GM18909 (cell line): Measurements from ENCODE around the gene C17orf58.
"Not testable (repeated sequence)": the region's sequence is repeated elsewhere in the genome, so short reads cannot be mapped to it uniquely, and the experiment has no call there.

Source experiments
- ATAC-seq: cut with Tn5 transposase; IDR thresholded peaks from one replicate; pipeline ENCODE4 v1.9.1; 2021; ENCODE audit warnings: mild to moderate bottlenecking; ENCODE audit not compliant: unreplicated experiment, poor library complexity

The C17orf58 gene

DNA sequence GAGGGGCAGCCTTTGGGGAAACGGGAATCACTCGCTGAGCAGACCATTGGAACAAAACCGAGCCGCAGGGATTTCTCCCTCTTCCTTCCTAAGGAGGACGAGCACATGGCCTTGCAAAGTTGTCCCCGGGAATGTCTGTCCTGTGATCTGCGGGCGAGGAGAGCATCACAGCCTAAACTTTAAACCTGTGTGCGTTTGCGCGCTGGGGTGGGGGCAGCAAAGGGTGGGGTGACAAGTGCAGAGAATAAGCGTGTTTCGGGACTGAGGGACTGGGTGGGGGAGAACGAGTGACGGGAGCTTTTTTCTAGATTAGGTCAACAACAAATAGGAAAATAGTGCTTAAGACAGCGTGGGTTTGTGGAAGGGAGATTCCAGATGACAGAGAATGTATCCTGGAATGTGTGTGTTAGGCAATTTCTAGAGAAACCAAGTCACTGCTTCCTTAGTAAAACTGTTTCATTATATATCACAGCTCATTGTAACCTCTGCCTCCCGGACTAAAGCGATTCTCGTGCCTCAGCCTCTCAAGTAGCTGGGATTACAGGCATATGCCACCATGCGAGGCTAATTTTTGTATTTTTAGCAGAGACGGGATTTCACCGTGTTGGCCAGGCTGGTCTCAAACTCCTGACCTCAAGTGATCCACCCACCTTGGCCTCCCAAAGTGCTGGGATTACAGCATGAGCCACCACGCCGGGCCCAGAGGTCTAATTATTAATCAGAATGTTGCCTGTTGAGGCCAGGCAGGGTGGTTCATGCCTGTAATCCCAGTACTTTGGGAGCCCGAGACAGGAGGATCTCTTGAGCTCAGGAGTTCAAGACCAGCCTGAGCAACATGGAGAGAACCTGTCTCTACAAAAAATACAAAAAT lies at the start of gene C17orf58:
Gene C17orf58, minus strand, starts transcription at position 169 of the 871 bp plus-strand sequence. CDS start 271 bp downstream, outside the sequence.
- not testable (repeated sequence) for ATAC-seq

DNA sequence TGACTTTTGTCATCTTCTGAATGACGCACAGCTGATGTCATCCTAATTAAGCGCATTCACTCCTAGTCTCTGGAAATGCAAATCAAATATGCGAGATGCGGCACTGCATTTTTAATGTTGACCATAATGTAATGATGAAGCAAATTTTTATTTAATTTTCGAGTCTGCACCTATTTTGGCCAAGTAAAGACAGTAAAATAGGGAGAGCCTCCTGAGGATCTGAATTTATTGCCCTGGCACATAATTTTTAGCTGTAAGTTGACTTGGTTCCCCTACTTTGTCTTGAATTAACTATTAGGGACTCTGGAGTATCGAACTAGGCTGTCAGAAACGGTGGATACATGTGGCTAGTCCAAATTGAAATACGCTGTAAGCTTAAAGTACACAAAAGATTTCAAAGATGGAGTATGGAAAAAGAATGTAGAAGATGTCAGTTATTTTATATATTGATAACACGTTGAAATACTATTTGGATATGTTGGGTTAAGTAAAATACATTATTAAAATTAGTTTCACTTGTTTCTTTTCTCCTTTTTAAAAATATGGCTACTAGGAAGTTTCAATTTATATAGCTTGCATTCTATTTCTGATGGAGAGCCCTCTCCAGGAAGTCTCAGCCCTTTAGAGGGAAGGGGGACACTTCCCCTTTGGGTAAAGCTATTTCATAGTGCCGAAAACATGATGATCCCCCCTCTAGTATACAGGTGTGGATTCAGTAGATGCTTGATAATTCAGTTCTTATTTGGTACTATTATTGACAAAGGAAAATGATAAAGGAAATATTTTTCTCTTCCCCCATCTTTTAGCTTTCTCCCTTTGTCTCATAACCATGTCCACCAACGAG lies 40.3 kb upstream of the C17orf58 start:
- no peak for ATAC-seq

DNA sequence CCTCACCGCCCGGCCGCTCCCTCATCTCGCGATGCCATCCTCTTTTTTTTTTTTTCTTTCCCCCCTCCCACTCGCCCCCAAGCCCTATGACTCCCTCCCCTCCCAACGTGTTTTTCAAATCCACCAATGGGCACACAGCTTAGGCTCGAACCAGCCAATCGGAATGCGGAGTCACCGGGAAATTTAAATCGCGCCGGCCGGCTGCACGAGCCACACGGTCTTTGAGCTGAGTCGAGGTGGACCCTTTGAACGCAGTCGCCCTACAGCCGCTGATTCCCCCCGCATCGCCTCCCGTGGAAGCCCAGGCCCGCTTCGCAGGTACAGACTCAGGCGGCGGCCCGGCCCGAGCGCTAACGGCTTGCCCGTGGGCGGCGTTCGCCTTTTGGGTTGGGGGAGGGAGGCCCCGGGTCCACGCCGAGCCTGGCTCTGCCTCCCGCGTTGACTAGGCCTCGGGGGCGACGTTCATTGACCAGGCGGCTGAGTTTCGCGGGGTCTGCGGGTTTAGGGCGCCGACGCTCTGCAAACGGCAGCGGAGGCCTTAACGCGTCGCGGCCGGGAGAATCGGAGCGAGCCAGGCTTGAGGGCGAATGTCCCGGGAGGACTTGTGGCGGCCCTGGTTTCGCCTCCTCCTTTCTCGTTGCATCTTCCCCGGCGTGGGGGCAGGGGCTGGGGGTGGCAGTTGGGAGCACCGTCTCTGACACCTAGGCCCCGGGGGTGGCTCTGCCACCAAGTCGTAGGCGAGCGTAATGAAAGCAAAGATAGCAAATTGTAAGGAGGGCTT lies 39.4 kb upstream of the C17orf58 start, which contains the start of gene KPNA2:
Gene KPNA2, plus strand, starts transcription at position 213 of the 781 bp plus-strand sequence. CDS start 1,398 bp downstream, outside the sequence.
- peak; percentile 96 for ATAC-seq

DNA sequence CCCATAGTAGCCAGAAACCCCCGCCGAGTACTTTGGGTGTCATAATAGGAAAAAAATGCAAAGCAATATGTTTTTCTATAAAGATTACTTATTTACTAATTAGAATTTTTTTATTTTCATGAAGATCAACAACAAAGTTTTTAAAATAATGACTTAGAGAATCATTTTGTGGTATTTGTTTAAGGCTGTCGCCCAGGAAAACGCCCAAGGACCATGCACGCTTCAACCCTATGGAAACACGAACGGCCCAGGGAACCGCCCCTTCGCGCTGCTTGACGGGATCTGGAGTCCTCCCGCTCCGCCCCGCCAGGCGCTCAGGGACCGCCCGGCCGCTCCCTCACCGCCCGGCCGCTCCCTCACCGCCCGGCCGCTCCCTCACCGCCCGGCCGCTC lies 38.9 kb upstream of the C17orf58 start:
- ATAC-seq = peak; percentile 84

DNA sequence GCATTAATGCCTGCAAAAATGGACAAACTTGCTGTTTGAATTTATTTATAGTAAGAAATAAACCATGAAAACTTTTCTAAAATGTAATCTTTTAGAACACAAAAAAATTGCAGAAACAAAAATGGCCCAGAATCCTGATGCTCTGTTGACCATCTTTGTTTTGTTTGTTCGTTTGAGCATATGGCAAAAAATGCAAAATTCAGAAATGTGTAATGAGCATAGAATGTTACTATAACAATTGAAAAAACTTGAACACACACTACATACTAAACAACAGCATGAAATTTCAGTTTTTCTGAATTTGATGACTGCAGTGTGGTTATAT lies 38.1 kb upstream of the C17orf58 start:
- ATAC-seq = no peak

DNA sequence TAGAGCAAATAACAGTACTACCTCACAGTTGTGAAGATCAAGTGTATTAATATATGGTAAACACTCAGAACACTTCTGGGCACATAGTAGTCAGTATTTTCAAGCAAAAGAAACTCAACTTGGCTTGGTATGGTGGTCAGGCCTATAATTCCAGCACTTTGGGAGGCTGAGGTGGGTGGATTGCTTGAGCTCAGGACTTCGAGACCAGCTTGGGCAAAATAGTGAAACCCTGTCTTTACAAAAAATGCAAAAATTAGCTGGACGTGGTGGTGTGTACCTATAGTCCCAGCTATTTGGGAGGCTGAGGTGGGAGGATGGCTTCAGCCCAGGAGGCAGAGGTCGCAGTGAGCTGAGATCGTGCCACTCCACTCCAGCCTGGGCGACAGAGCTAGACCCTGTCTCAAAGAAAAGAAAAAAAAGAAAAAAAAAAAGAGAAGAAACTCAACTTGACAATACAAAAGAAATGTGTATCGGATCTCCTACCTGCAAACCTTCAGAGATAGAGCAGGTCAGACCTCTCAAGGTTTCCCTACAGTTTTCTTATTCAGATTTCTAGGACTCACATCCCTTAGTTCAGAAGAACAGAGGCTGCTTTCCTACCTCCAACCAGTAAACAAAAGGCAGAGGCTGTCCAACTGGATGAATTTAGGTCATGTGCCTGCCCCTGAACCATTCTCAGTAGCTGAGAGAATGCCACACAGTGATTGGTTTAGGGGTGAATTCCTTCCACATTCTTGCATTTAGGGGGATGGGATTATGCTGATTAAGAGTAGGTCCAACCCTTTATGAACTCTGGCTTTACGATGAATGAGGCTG lies 37.6 kb upstream of the C17orf58 start:
- ATAC-seq = no peak

DNA sequence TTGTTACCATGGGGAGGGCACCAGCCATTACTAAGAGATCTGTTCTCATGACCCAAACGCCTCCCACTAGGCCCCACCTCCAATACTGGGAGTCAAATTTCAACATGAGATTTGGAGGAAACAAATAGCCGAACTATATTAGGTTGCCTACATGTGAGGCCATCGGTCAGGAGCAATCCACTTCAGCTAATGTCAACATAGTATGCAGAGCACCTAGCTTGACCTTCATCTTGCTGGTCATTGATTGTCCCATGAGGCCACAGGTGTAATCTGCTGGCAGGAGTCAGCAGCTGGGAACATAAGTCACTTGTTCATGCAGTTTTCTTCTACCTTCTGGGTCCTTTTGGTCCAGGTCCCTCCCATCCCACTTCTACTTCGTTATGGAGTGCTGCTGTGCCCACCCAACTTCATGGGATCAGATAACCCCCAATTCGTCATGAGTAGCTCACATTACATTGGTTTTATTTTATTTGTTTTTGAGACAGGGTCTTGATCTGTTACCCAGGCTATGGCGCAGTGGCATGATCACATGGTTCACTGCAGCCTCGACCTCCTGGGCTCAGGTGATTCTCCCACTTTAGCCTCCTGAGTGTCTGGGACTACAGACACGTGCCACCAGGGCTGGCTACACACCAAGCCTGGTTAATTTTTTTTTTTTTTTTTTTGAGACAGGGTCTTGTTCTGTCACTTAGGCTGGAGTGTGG lies 33.4 kb upstream of the C17orf58 start:
- ATAC-seq = no peak

DNA sequence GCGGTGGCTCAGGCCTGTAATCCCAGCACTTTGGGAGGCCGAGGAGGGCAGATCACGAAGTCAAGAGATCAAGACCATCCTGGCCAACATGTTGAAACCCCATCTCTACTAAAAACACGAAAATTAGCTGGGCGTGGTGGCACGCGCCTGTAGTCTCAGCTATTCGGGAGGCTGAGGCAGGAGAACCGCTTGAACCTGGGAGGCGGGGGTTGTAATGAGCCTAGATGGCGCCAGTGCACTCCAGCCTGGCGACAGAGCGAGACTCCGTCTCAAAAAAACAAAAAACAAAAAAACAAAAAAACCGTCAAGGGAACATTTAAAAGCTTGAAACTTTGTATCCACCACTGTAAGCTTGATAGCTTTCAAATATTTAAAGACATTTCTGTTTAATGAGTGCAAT lies 26.3 kb upstream of the C17orf58 start:
- ATAC-seq = not testable (repeated sequence)

DNA sequence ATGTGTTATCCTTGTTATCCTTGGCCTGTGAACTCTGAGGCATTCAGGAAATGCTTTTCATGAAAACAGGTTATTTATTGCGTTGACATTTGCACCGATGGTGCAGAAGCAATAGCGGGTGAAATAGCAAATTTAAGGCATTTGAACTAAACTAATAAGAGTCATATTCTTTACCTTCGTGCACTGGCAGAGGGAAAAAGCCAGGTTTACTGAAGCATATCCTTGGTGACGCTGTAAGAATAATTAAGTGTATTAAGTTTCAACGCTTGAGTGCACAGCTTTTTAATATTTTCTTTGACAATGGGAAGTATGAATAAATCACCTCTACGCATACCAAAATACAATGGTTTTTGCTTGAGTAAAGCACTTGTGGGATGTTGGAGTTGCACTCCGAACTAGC lies 25.7 kb upstream of the C17orf58 start:
- no peak for ATAC-seq

DNA sequence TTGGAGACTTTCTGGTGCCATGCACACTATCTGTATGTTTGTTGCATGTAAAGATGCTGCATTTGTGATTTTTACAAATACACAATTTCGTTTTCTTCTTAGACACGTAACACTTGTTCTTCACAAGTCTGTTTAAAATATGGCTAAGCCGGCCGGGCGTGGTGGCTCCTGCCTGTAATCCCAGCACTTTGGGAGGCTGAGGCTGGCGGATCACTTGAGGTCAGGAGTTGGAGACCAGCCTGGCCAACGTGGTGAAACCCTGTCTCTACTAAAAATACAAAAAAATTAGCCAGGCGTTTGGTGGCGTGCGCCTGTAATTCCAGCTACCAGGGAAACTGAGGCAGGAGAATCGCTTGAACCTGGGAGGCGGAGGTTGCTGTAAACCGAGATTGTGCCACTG lies 24.5 kb upstream of the C17orf58 start:
- not testable (repeated sequence) for ATAC-seq

DNA sequence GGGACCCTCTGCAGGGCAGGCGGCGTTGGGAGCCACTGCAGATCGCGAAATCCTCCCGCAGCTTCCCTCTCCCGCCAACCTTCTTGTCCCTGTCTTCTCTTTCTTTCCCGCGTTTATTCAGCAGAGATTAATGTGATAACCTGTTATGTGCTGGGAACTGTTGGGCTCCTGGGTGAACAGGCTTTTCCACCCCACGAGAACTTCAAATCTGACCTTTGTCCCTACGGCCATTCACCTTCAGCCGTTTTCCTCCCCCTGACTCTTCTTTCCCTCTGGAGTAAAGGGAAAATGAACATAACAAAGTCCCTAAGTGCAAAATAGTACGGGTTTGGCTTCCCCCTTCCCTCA lies 24.1 kb upstream of the C17orf58 start:
- no peak for ATAC-seq

DNA sequence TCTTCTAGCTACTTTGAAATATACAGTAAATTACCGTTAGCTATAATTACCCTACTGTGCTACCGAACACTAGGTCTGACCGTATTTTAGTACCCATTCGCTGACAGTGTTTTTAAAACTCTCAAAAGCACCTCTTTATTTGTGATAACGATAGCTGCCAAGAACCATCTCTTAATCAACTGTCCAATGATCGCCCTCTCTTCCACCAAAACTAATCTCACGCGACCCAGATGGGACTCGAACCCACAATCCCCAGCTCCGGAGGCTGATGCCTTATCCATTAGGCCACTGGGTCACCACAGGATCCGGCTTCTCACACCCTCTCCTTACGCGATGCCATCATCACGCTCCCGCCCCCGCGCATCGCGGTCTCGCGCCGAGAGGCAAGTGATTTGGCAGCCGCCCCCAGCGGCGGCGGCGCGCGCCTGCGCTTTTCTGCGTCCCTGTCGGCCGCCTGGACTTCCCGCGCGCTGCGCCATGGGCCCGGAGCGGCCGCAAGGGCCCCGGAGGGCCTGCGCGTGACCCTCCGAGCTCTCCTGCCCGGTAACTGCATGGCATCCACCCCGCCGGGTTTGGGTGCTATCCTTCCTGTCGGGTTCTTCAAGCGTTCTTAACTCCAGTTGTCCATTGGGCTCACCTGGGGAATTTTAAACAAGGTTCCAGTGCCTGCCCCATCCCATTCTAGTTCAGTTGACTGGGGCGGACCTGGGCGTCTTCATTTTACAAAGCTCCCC lies 23.6 kb upstream of the C17orf58 start:
- peak; percentile 92 for ATAC-seq

DNA sequence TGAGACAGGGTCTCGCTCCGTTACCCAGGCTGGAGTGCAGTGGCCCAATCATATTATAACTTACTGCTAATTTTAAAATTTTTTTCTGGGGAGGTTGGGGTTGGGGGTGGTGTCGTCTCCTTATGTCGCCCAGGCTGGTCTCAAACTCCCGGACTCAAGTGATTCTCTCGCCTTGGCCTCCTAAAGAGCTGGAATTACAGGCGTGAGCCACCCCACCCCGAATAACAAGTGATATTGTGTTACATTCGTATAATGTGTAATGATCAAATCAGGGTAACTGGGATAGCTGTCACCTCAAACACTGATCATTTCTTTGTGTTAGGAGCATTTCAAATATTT lies 23.0 kb upstream of the C17orf58 start:
- ATAC-seq = peak; percentile 1

DNA sequence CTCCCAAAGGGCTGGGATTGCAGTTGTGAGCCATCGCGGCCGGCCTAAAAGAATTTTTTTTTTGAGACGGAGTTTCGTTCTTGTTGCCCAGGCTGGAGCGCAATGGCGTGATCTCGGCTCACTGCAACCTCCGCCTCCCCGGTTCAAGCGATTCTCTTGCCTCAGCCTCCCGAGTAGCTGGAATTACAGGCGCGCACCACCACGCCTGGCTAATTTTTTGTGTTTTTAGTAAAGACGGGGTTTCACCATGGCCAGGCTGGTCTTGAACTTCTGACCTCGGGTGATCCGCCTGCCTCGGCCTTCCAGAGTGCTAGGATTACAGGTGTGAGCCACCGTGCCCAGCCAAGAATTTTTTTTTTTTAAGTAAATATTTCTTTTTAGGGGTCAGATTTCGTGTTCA lies 22.2 kb upstream of the C17orf58 start:
- ATAC-seq = not testable (repeated sequence)

DNA sequence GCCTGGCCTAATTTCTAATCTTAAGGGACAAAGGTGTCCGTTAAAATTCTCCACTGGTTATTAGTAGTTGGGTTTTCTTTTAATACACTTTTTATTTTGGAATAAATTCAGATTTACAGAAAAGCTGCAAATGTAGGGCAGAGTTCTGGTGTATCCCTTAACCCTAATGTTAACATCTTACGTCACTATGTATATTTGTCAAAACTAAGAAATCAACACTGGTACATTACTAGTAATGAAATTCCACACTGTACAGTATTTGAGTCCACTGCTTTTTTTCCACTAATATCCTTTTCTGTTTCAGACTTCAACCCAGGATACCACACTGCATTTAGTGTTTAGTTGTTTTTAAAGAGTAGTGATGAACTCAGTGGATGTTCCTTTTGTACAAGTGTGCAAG lies 20.6 kb upstream of the C17orf58 start:
- no peak for ATAC-seq

DNA sequence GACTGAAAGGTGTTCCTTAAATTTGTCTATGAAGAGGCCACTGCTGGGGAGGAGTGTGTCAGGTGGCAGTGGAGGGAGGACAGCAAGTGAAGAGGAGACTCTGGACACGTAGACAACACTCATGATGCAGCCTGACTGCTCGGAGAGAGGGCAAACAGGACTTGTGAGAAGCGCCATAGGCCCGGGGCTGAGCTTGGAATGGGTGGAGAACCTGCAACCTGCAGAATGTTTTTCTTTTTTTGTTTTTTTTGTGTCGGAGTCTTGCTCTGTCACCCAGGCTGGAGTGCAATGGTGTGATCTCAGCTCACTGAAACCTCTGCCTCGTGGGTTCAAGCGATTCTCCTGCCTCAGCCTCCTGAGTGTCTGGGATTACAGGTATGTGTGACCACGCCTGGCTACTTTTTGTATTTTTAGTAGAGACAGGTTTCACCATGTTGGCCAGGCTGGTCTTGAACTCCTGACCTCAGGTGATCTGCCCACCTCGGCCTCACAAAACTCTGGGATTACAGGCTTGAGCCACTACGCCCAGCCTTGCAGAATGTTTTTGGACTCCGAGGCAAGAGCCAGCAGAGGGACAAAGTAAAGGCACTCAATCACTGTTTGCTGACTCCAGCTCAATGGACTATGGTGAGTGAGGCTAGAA lies 18.9 kb upstream of the C17orf58 start:
- no peak for ATAC-seq

DNA sequence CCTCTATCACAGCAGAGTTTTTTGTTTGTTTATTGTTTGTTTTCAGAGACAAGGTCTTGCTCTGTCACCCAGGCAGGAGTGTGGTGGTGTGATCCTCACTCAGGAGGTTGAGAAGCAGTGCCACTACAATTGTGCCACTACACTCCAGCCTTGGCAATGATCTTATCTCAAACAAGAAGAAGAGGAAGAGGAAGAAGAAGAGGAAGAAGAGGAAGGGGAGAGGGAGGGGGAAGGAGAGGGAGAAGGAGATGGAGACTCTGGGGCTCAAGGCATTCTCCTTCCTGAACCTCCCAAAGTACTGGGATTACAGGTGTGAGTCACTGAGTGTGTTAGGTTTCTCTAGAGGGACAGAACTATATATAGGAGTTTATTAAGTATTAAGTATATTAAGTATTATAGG lies 17.1 kb upstream of the C17orf58 start:
- no peak for ATAC-seq

DNA sequence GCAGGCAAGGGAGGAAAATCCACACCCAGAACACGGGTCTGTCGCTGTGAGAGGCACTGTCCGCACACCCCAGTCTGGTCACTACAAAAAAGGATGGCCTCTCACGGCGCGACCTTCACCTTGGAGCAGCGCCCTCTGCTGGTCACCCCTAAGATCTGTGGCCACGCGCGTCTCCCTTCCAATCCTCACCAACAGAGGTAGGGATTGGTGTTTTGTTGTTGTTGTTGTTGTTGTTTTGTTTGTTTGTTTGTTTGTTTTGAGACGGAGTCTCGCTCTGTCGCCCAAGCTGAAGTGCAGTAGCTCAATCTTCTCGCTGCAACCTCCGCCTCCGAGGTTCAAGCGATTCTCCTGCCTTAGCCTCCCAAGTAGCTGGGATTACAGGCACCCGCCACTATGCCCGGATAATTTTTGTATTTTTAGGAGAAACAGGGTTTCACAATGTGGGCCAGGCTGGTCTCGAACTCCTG lies 15.0 kb upstream of the C17orf58 start:
- peak; percentile 48 for ATAC-seq
